ENCODE data around the gene ZNF197. TPM values are rescaled to one million over a fixed set of nuclear protein-coding genes. Genes with fewer than 3 reads are reported as not detected.

ZNF197 gene
- total and polyA plus RNA-seq, 2 of the 4 experiments (the other 2 are of a cell fraction): 5.0 to 14.9 TPM

DNA sequence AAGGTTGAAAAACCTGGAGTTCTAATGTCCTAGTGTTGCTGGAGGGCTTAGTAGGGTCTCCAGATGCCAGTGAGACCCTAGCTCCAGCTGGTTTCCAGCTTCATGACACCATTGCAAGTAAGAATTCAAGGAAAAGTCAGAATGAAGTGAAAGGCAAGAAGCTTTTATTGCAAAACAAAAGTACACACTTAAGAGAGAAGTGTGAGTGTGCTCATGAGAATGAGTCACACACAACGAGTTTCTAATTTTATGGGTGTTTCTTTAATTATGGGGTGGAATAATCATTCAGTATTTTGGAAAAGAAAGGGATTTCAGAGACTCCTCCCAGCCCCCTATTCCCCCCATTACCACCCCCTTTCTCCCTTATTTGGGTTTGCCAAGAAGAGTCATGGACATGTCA lies 63.1 kb downstream of the ZNF197 start:
- Histone ChIP-seq H2BK20ac (ENCODE audit: low read depth, low read length) (no peak overlapping the region), H3K27ac (ENCODE audit: insufficient read depth, low read length) (no peak overlapping the region), H4K8ac (ENCODE audit: low read depth in 2 of 2, low read length in 2 of 2) (no peak overlapping the region), H3K4me1 (ENCODE audit: control insufficient read depth, insufficient read depth, low read length) (no peaks in the 10 kb centered on the region), H3K14ac (replicated peaks; ENCODE audit: low read depth, low read length) (no peak overlapping the region), H3K56ac (ENCODE audit: extremely low read depth, insufficient read depth, low read length) (no peak overlapping the region), H3K9me1 (ENCODE audit: insufficient read depth, low read length) (no peaks in the 10 kb centered on the region), H2AK9ac (replicated peaks; ENCODE audit: low read depth, low read length, poor library complexity) (no peak overlapping the region), H4K20me1 (ENCODE audit: insufficient read depth, low read length) (no peaks in the 10 kb centered on the region), H3K36me3 (ENCODE audit: control insufficient read depth, insufficient read depth, low read length) (peaks cover 4% of the 10 kb centered on the region), H2BK15ac (ENCODE audit: low read depth, low read length) (no peak overlapping the region), H2BK5ac (ENCODE audit: low read depth, low read length, poor library complexity, severe bottlenecking) (no peak overlapping the region), H3K4me3 (ENCODE audit: insufficient read depth, low read depth, low read length) (no peak overlapping the region), H3K18ac (ENCODE audit: low read depth, low read length) (no peak overlapping the region), H3K9ac (ENCODE audit: low read depth, low read length) (no peak overlapping the region), H3K9me3 (ENCODE audit: control insufficient read depth, insufficient read depth, low read length) (peaks cover 10% of the 10 kb centered on the region), H2BK120ac (ENCODE audit: low read depth, low read length) (no peak overlapping the region), H2AK5ac (ENCODE audit: low read depth, low read length) (no peak overlapping the region), H4K5ac (ENCODE audit: low read depth, low read length) (no peak overlapping the region), H3K79me1 (ENCODE audit: low read depth in 1 of 2, low read length in 2 of 2) (peaks cover 0 to 5% of the 10 kb centered on the region in 2 experiments; a peak in 2 of 4 replicates), H2AFZ (replicated peaks; ENCODE audit: low read length, poor library complexity) (no peak overlapping the region), H3K4ac (ENCODE audit: low read depth, low read length) (no peak overlapping the region), H3K27me3 (ENCODE audit: control insufficient read depth, insufficient read depth, low read length) (no peaks in the 10 kb centered on the region), H4K91ac (ENCODE audit: insufficient read depth, low read depth, low read length) (no peak overlapping the region), H3K4me2 (ENCODE audit: low read depth, low read length) (no peak overlapping the region), H3K23ac (ENCODE audit: low read depth, low read length) (no peak overlapping the region)
- POLR2A ChIA-PET (ENCODE audit: unreplicated experiment): no interaction called here
- TF ChIP-seq CEBPB (IDR thresholded peaks at IDR 0.05; ENCODE audit: low read depth, low read length) (no peak), NFE2L2 (IDR thresholded peaks at IDR 0.05; ENCODE audit: low read depth, low read length) (no peak), RCOR1 (IDR thresholded peaks at IDR 0.05; ENCODE audit: insufficient replicate concordance, low read length) (no peak), SMC3 (IDR thresholded peaks at IDR 0.05; ENCODE audit: low read depth, low read length) (no peak), BHLHE40 (IDR thresholded peaks at IDR 0.05; ENCODE audit: low read depth, low read length) (no peak), ELK1 (IDR thresholded peaks at IDR 0.05; ENCODE audit: borderline replicate concordance, low read depth, low read length) (no peak)
- CTCF ChIA-PET: no interaction called here
- ATAC-seq (ENCODE audit: low read depth) (no peak), DNase-seq (no peak)
- dilution Hi-C loops (cut with HindIII; ENCODE audit: low sequenced_read_pairs, unreplicated experiment) (no loop called here), intact Hi-C loops (cut with micrococcal nuclease) (no loop called here), in situ Hi-C loops (cut with MboI; ENCODE audit: low sequenced_read_pairs) (no loop called here)
- no CpG with 5 or more reads among the region's 1 CpG for WGBS, 2 experiments (ENCODE audit: extremely low coverage in 2 of 2, insufficient read length in 1 of 2)
- no TSS peak for BruUV-seq (replicated peaks)

Other genes starting within 250 kb of the ZNF197 start
- gene ZNF445, start 147.4 kb upstream of the ZNF197 start, total RNA-seq (2012; rRNA removed): 6.3 and 6.4 TPM in 2 replicates
- 2.4 and 3.3 TPM in 2 replicates for gene ZNF445, start 147.4 kb upstream of the ZNF197 start, polyA plus RNA-seq (2012; rRNA removed)
- gene ZKSCAN7, start 69.8 kb upstream of the ZNF197 start, total RNA-seq (2012; rRNA removed): 4.7 TPM in 2 replicates
- gene ZKSCAN7, start 69.8 kb upstream of the ZNF197 start, polyA plus RNA-seq (2012; rRNA removed): 2.6 and 3.0 TPM in 2 replicates
- 1.3 and 1.4 TPM in 2 replicates for gene ZNF660, start 40.1 kb upstream of the ZNF197 start, total RNA-seq (2012; rRNA removed)
- 0.59 and 0.70 TPM in 2 replicates for gene ZNF660, start 40.1 kb upstream of the ZNF197 start, polyA plus RNA-seq (2012; rRNA removed)
- gene ZNF35, start 23.7 kb downstream of the ZNF197 start, total RNA-seq (2012; rRNA removed): 19.2 and 19.5 TPM in 2 replicates
- gene ZNF35, start 23.7 kb downstream of the ZNF197 start, polyA plus RNA-seq (2012; rRNA removed): 2.9 and 3.8 TPM in 2 replicates
- gene ZNF502, start 87.6 kb downstream of the ZNF197 start, total RNA-seq (2012; rRNA removed): 5.7 and 6.1 TPM in 2 replicates
- gene ZNF502, start 87.6 kb downstream of the ZNF197 start, polyA plus RNA-seq (2012; rRNA removed): 1.5 and 2.1 TPM in 2 replicates
- gene ZNF501, start 104.6 kb downstream of the ZNF197 start, total RNA-seq (2012; rRNA removed): 3.2 and 4.7 TPM in 2 replicates
- 1.1 and 1.3 TPM in 2 replicates for gene ZNF501, start 104.6 kb downstream of the ZNF197 start, polyA plus RNA-seq (2012; rRNA removed)
- 16.8 and 23.9 TPM in 2 replicates for gene KIAA1143, start 136.6 kb downstream of the ZNF197 start, total RNA-seq (2012; rRNA removed)
- gene KIAA1143, start 136.6 kb downstream of the ZNF197 start, polyA plus RNA-seq (2012; rRNA removed): 4.8 and 6.2 TPM in 2 replicates
- gene KIF15, start 136.8 kb downstream of the ZNF197 start, total RNA-seq (2012; rRNA removed): 8.4 and 10.8 TPM in 2 replicates
- gene KIF15, start 136.8 kb downstream of the ZNF197 start, polyA plus RNA-seq (2012; rRNA removed): 2.9 and 3.7 TPM in 2 replicates
- gene TMEM42, start 236.9 kb downstream of the ZNF197 start, total RNA-seq (2012; rRNA removed): 10.3 and 13.1 TPM in 2 replicates
- gene TMEM42, start 236.9 kb downstream of the ZNF197 start, polyA plus RNA-seq (2012; rRNA removed): 23.7 and 24.7 TPM in 2 replicates
- gene TGM4, start 249.6 kb downstream of the ZNF197 start, total RNA-seq (2012; rRNA removed): under 0.01 TPM in 1 of 2 replicates, not detected in the other
- 0.03 and 0.10 TPM in 2 replicates for gene TGM4, start 249.6 kb downstream of the ZNF197 start, polyA plus RNA-seq (2012; rRNA removed)